Hepatocyte (in vitro differentiated cells): ENCODE results near the gene KRT222. TPM values are rescaled to one million over a fixed set of nuclear protein-coding genes. Genes with fewer than 3 reads are reported as not detected.

ENCODE experiments used
- DNase-seq: peaks from one replicate; pipeline ENCODE4 v3.0.0-alpha.2; 2016; ENCODE audit warnings: low spot score
- H2AFZ ChIP-seq: fragments of 200-600 bp; sonication (generic); 2 replicates; pipeline ENCODE4 v1.6.0; 2016; ENCODE audit warnings: antibody characterized with exemption, mild to moderate bottlenecking
- H3K27ac ChIP-seq: fragments of 200-600 bp; sonication (generic); 2 replicates; pipeline ENCODE4 v1.5.1; 2016; ENCODE audit warnings: mild to moderate bottlenecking
- H3K27me3 ChIP-seq: fragments of 200-600 bp; sonication (generic); 2 replicates; pipeline ENCODE4 v1.6.1; 2016
- H3K36me3 ChIP-seq: fragments of 200-600 bp; sonication (generic); replicated peaks from 2 replicates; pipeline ENCODE4 v1.5.1; 2016; ENCODE audit warnings: low read depth; ENCODE audit not compliant: insufficient read depth
- H3K4me1 ChIP-seq: fragments of 200-600 bp; sonication (generic); 2 replicates; pipeline ENCODE4 v1.5.1; 2016; ENCODE audit warnings: mild to moderate bottlenecking, moderate library complexity; ENCODE audit not compliant: insufficient read depth
- H3K4me2 ChIP-seq: fragments of 200-600 bp; sonication (generic); 2 replicates; pipeline ENCODE4 v1.6.0; 2016
- H3K4me3 ChIP-seq: fragments of 200-600 bp; sonication (generic); 2 replicates; pipeline ENCODE4 v1.5.1; 2016; ENCODE audit warnings: mild to moderate bottlenecking
- H3K79me2 ChIP-seq: fragments of 200-600 bp; sonication (generic); 2 replicates; pipeline ENCODE4 v1.6.0; 2017; ENCODE audit warnings: mild to moderate bottlenecking
- H3K9me2 ChIP-seq: fragments of 200-600 bp; sonication (generic); replicated peaks from 2 replicates; pipeline ENCODE4 v1.6.0; 2017; ENCODE audit warnings: mild to moderate bottlenecking; ENCODE audit not compliant: insufficient read depth
- H3K9me3 ChIP-seq: fragments of 200-600 bp; sonication (generic); 2 replicates; pipeline ENCODE4 v1.5.1; 2016; ENCODE audit warnings: low read depth, mild to moderate bottlenecking
- H4K20me1 ChIP-seq: fragments of 200-600 bp; sonication (generic); 2 replicates; pipeline ENCODE4 v1.6.0; 2016; ENCODE audit warnings: mild to moderate bottlenecking; ENCODE audit not compliant: insufficient read depth, poor library complexity, severe bottlenecking
- EZH2 ChIP-seq: fragments of 200-600 bp; sonication (generic); IDR thresholded peaks from 2 replicates; pipeline ENCODE4 v1.6.1; 2016; ENCODE audit warnings: antibody characterized with exemption, mild to moderate bottlenecking, borderline replicate concordance
- EZH2phosphoT487 ChIP-seq: fragments of 200-600 bp; sonication (generic); IDR thresholded peaks from one replicate; pipeline ENCODE4 v1.6.1; 2018; ENCODE audit warnings: antibody characterized with exemption, mild to moderate bottlenecking, low read depth, moderate library complexity; ENCODE audit not compliant: unreplicated experiment, severe bottlenecking
- WGBS: methylation state at CpG from one replicate; pipeline ENCODE4 v1.1.6; 2016; ENCODE audit warnings: low lambda C conversion rate; ENCODE audit errors: missing lambda C conversion rate; 5-methylcytosine and 5-hydroxymethylcytosine counted together
- polyA plus RNA-seq: library from polyadenylated mRNA; unstranded; fragments of >200 nt; fragmentation: Nextera tagmentation; extraction: Ambion mirVana; gene quantifications from 2 replicates; pipeline ENCODE4 v1.2.1, GENCODE V29; 2016
- total RNA-seq: library from RNA; depleted of rRNA; stranded (reverse); fragments of >200 nt; gene quantifications from 2 replicates; pipeline ENCODE4 v1.2.3, GENCODE V29; 2014
- TF ChIP-seq, protein P1 (sequence below): fragments of 200-600 bp; sonication (generic); IDR thresholded peaks from 2 replicates; pipeline ENCODE4 v1.5.1; 2016; ENCODE audit warnings: antibody characterized with exemption, mild to moderate bottlenecking; ENCODE audit not compliant: poor library complexity

KRT222 gene
- total and polyA plus RNA-seq, 2 experiments from 2014 or later = 2.1 to 2.8 TPM

GRCh38 chr17:40679523-40679907 is 14.5 kb upstream of the KRT222 start:
- H3K4me2 ChIP-seq = no peak overlapping the region
- no peaks in the 10 kb centered on the region for H4K20me1 ChIP-seq
- TF ChIP-seq EZH2phosphoT487 (no peak), EZH2 (no peak)
- TF ChIP-seq, protein P1, sequence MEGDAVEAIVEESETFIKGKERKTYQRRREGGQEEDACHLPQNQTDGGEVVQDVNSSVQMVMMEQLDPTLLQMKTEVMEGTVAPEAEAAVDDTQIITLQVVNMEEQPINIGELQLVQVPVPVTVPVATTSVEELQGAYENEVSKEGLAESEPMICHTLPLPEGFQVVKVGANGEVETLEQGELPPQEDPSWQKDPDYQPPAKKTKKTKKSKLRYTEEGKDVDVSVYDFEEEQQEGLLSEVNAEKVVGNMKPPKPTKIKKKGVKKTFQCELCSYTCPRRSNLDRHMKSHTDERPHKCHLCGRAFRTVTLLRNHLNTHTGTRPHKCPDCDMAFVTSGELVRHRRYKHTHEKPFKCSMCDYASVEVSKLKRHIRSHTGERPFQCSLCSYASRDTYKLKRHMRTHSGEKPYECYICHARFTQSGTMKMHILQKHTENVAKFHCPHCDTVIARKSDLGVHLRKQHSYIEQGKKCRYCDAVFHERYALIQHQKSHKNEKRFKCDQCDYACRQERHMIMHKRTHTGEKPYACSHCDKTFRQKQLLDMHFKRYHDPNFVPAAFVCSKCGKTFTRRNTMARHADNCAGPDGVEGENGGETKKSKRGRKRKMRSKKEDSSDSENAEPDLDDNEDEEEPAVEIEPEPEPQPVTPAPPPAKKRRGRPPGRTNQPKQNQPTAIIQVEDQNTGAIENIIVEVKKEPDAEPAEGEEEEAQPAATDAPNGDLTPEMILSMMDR = no peak
- H3K9me2 ChIP-seq = no peaks in the 10 kb centered on the region
- DNase-seq = no peak
- H3K4me3 ChIP-seq = no peak overlapping the region
- H3K27me3 ChIP-seq = no peaks in the 10 kb centered on the region
- 92% methylated on average over 2 of the region's 2 CpGs for WGBS
- H2AFZ ChIP-seq = no peak overlapping the region
- no peaks in the 10 kb centered on the region for H3K4me1 ChIP-seq
- H3K36me3 ChIP-seq = no peaks in the 10 kb centered on the region
- H3K79me2 ChIP-seq = no peaks in the 10 kb centered on the region
- no peaks in the 10 kb centered on the region for H3K9me3 ChIP-seq
- H3K27ac ChIP-seq = no peak overlapping the region

GRCh38 chr17:40678902-40679522 is 14.0 kb upstream of the KRT222 start:
- Histone ChIP-seq H3K27ac (no peak overlapping the region), H3K36me3 (no peaks in the 10 kb centered on the region), H3K4me2 (no peak overlapping the region), H3K9me3 (no peaks in the 10 kb centered on the region), H4K20me1 (no peaks in the 10 kb centered on the region), H3K4me1 (no peaks in the 10 kb centered on the region), H3K9me2 (no peaks in the 10 kb centered on the region), H3K4me3 (no peak overlapping the region), H3K79me2 (no peaks in the 10 kb centered on the region), H3K27me3 (no peaks in the 10 kb centered on the region), H2AFZ (no peak overlapping the region)
- no peak for DNase-seq
- WGBS = 73% methylated on average over 4 of the region's 4 CpGs
- TF ChIP-seq EZH2 (no peak), EZH2phosphoT487 (no peak)
- TF ChIP-seq, protein P1 = no peak

DNA sequence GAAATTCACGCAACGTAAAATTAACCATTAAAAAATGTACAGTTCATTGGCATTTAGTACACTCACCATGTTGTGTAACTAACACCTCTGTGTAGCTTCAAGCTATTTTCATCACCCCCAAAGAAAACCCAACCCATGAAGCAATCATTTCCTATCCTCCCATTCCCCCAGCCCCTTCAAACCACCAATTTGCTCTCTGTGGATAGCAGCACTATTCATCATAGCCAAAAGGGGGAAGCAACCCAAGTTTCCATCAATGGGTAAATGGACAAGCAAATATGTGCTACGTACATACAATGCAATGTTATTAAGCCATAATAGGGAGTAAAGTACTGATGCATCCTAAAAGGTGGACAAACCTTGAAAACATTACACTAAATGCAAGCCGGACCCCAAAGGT is 10.9 kb upstream of the KRT222 start:
- no peak overlapping the region for H2AFZ ChIP-seq
- DNase-seq = no peak
- no peaks in the 10 kb centered on the region for H3K27me3 ChIP-seq
- no peaks in the 10 kb centered on the region for H3K9me2 ChIP-seq
- no peak for TF ChIP-seq EZH2
- TF ChIP-seq, protein P1 = no peak
- no peak for TF ChIP-seq EZH2phosphoT487
- no peaks in the 10 kb centered on the region for H3K9me3 ChIP-seq
- H3K79me2 ChIP-seq = no peaks in the 10 kb centered on the region
- 93% methylated on average over 4 of the region's 4 CpGs for WGBS
- H3K4me3 ChIP-seq = no peak overlapping the region
- H3K4me2 ChIP-seq = no peak overlapping the region
- no peaks in the 10 kb centered on the region for H3K36me3 ChIP-seq
- H4K20me1 ChIP-seq = no peaks in the 10 kb centered on the region
- no peak overlapping the region for H3K27ac ChIP-seq
- H3K4me1 ChIP-seq = no peaks in the 10 kb centered on the region

DNA sequence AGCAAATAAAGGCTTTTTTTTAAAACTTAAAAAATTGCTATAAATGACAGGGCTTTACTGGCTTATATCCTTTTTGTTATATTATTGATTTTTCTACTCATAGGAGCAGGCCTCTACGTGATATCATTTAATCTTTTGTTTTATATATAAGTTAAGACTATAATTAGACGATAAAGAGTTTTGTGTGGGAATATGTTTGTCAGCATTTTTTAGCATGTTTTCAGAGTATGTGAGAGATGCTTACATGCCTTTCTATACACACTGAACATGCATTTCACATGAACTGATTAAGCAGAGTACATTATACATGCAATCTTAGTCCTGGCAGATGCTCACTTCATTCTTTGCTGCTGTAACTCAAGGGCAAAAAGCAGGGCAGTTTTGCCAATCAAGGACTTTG is 7.7 kb upstream of the KRT222 start:
- Histone ChIP-seq H3K4me1 (no peaks in the 10 kb centered on the region), H3K9me3 (no peaks in the 10 kb centered on the region), H3K27me3 (no peaks in the 10 kb centered on the region), H3K36me3 (no peaks in the 10 kb centered on the region), H3K9me2 (no peaks in the 10 kb centered on the region), H3K27ac (no peak overlapping the region), H4K20me1 (no peaks in the 10 kb centered on the region), H3K79me2 (no peaks in the 10 kb centered on the region), H3K4me2 (no peak overlapping the region), H3K4me3 (no peak overlapping the region), H2AFZ (no peak overlapping the region)
- no peak for DNase-seq
- WGBS = 97% methylated on average over 2 of the region's 2 CpGs
- TF ChIP-seq, protein P1 = no peak
- TF ChIP-seq EZH2phosphoT487 = no peak
